Stimulated activated CD4-positive, alpha-beta T cell treated with anti-CD3 and anti-CD28 coated beads, Interleukin-12 subunit alpha, Interleukin-12 subunit beta, amount 100 ng/mL, for 48 hours (primary cell): ENCODE measurements around the gene CHCHD3.
"Not testable (repeated sequence)": the region's sequence is repeated elsewhere in the genome, so short reads cannot be mapped to it uniquely, and the experiment has no call there.

Experiments used
- DNase-seq, 3 donors: peaks; one replicate each; pipeline ENCODE4 v3.0.0-alpha.2; 2020; ENCODE audit warnings: low read depth in 2 of 3, low spot score in 1 of 3

CHCHD3 gene

GRCh38 chr7:133047321-133047720 lies 34.6 kb downstream of the CHCHD3 start:
- DNase-seq: no peak

GRCh38 chr7:133044722-133045473 lies 37.0 kb downstream of the CHCHD3 start:
- DNase-seq: no peak

- DNase-seq: no peak
These were observed 41.2 kb downstream of the CHCHD3 start for GRCh38 chr7:133040674-133041073.

GRCh38 chr7:133040178-133040577 lies 41.7 kb downstream of the CHCHD3 start:
- no peak for DNase-seq

- no peak for DNase-seq
These were observed 42.3 kb downstream of the CHCHD3 start for GRCh38 chr7:133039614-133040013.

- DNase-seq: no peak
These were observed 45.6 kb downstream of the CHCHD3 start for GRCh38 chr7:133036289-133036688.

- not testable (repeated sequence) for DNase-seq
These were observed 46.6 kb downstream of the CHCHD3 start for GRCh38 chr7:133035240-133035639.

GRCh38 chr7:133030346-133030745 lies 51.5 kb downstream of the CHCHD3 start:
- no peak for DNase-seq

GRCh38 chr7:133029463-133029862 lies 52.4 kb downstream of the CHCHD3 start:
- no peak for DNase-seq

GRCh38 chr7:133027397-133027796 lies 54.5 kb downstream of the CHCHD3 start:
- DNase-seq: no peak

- DNase-seq: no peak
These were observed 55.6 kb downstream of the CHCHD3 start for GRCh38 chr7:133026210-133026859.

- no peak for DNase-seq
These were observed 56.8 kb downstream of the CHCHD3 start for GRCh38 chr7:133025056-133025455.

GRCh38 chr7:133024596-133024995 lies 57.3 kb downstream of the CHCHD3 start:
- no peak for DNase-seq

GRCh38 chr7:133023370-133024071 lies 58.4 kb downstream of the CHCHD3 start:
- DNase-seq: no peak

- no peak for DNase-seq
These were observed 59.2 kb downstream of the CHCHD3 start for GRCh38 chr7:133022661-133023060.

GRCh38 chr7:133021196-133021595 lies 60.7 kb downstream of the CHCHD3 start:
- no peak for DNase-seq

GRCh38 chr7:133020496-133020895 lies 61.4 kb downstream of the CHCHD3 start:
- no peak for DNase-seq

GRCh38 chr7:133019590-133019989 lies 62.3 kb downstream of the CHCHD3 start:
- no peak for DNase-seq

- DNase-seq: no peak
These were observed 65.3 kb downstream of the CHCHD3 start for GRCh38 chr7:133016604-133017003.

- DNase-seq: no peak
These were observed 66.0 kb downstream of the CHCHD3 start for GRCh38 chr7:133015888-133016287.

GRCh38 chr7:133011746-133012145 lies 70.1 kb downstream of the CHCHD3 start:
- no peak for DNase-seq
